ENCODE measurements around the gene AIFM3.

DNA sequence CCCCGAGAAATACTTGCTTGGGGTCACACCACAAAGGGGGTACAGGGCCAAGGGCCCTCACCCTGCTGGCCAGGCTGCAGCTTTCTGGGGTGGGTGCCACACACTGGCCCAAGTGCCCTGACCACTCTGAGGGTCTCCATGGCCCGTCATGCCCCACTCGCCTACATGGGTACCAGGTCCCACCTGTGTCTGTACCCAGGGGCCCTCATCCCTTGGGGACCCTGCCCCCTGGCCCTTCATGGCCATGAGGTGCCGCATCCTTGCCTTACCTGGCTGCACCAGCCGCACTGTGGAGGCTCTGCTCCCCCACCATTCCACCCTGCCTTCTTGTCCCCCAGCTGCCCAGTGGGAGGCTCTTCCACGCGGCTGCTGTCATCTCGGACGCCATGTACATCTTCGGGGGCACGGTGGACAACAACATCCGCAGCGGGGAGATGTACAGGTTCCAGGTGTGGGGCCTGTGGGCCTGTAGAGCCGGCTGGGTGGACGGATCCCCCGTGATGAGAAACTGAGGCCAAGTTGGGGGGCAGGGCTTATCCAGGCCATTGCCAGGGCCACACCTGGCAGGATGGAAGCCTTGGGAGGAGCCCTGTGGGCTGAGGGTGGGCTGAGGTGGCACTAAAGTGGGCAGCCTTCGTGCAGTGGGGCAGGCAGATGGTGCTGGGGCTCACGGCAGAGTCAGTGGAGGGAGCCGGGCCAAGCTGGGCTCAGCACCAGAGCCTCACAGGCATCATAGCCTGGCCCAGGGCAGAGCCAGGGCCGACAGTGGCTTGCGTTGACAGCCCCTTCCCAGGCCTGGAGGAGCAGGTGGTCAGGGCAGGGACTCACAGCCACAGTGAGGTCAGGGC is 25.6 kb downstream of the AIFM3 start:
- TF ChIP-seq, protein P1, sequence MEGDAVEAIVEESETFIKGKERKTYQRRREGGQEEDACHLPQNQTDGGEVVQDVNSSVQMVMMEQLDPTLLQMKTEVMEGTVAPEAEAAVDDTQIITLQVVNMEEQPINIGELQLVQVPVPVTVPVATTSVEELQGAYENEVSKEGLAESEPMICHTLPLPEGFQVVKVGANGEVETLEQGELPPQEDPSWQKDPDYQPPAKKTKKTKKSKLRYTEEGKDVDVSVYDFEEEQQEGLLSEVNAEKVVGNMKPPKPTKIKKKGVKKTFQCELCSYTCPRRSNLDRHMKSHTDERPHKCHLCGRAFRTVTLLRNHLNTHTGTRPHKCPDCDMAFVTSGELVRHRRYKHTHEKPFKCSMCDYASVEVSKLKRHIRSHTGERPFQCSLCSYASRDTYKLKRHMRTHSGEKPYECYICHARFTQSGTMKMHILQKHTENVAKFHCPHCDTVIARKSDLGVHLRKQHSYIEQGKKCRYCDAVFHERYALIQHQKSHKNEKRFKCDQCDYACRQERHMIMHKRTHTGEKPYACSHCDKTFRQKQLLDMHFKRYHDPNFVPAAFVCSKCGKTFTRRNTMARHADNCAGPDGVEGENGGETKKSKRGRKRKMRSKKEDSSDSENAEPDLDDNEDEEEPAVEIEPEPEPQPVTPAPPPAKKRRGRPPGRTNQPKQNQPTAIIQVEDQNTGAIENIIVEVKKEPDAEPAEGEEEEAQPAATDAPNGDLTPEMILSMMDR (conservative IDR thresholded peaks at IDR 0.05 in 1 of 2, IDR thresholded peaks at IDR 0.05 in 1 of 2; ENCODE audit: extremely low read depth in 1 of 2, insufficient read depth in 1 of 2, low read depth in 1 of 2, low read length in 2 of 2), result no peak
- no peak for TF ChIP-seq EZH2 (IDR thresholded peaks at IDR 0.05; ENCODE audit: borderline replicate concordance, low read length)

All from mammary epithelial cell (primary cell).